Neural cell (in vitro differentiated cells): ENCODE data around the gene SLIT3. TPM values are rescaled to one million over a fixed set of nuclear protein-coding genes. Genes with fewer than 3 reads are reported as not detected.

Source experiments
- H2AFZ ChIP-seq: fragments of 200-600, 300-800 bp; sonication (generic), shearing (Covaris generic); 2 replicates; pipeline ENCODE4 v1.6.0; 2014; ENCODE audit warnings: low read depth, mild to moderate bottlenecking, antibody characterized with exemption, low read length, moderate library complexity
- H3F3A ChIP-seq: fragments of 200-600 bp; shearing (Covaris generic); 2 replicates; pipeline ENCODE4 v1.6.1; 2016; ENCODE audit warnings: mild to moderate bottlenecking, moderate library complexity, mixed read lengths, antibody characterized with exemption, low read length; ENCODE audit not compliant: insufficient read depth, poor library complexity, severe bottlenecking
- H3K27ac ChIP-seq: fragments of 200-600, 300-800 bp; sonication (generic), shearing (Covaris generic); 2 replicates; pipeline ENCODE4 v1.5.1; 2014; ENCODE audit warnings: mild to moderate bottlenecking, low read length, moderate library complexity
- H3K27me3 ChIP-seq: fragments of 300-800, 200-600 bp; sonication (generic), shearing (Covaris generic); 2 replicates; pipeline ENCODE4 v1.6.0; 2014; ENCODE audit warnings: mild to moderate bottlenecking, low read depth, low read length, moderate library complexity; ENCODE audit not compliant: insufficient read depth
- H3K36me3 ChIP-seq: fragments of 300-800, 200-600 bp; sonication (generic), shearing (Covaris generic); 2 replicates; pipeline ENCODE4 v1.5.1; 2014; ENCODE audit warnings: mild to moderate bottlenecking, antibody characterized with exemption, low read length, moderate library complexity; ENCODE audit not compliant: insufficient read depth
- H3K4me2 ChIP-seq: fragments of 300-800, 200-600 bp; sonication (generic), shearing (Covaris generic); 2 replicates; pipeline ENCODE4 v1.6.0; 2014; ENCODE audit warnings: mild to moderate bottlenecking, low read length
- H3K4me3 ChIP-seq: fragments of 300-800, 200-600 bp; sonication (generic), shearing (Covaris generic); 2 replicates; pipeline ENCODE4 v1.5.1; 2014; ENCODE audit warnings: mild to moderate bottlenecking, low read length, moderate library complexity
- H3K79me2 ChIP-seq: fragments of 200-600 bp; shearing (Covaris generic); replicated peaks from 2 replicates; pipeline ENCODE4 v1.6.0; 2014; ENCODE audit warnings: mild to moderate bottlenecking, low read length, moderate library complexity; ENCODE audit not compliant: insufficient read depth
- H3K9ac ChIP-seq: fragments of 300-800, 200-600 bp; sonication (generic), shearing (Covaris generic); 2 replicates; pipeline ENCODE4 v1.6.1; 2016; ENCODE audit warnings: mild to moderate bottlenecking, low read length, mixed read lengths
- H3K9me2 ChIP-seq: fragments of 200-600 bp; shearing (Covaris generic); 2 replicates; pipeline ENCODE4 v1.6.1; 2016; ENCODE audit warnings: mild to moderate bottlenecking, low read length, mixed read lengths; ENCODE audit not compliant: insufficient read depth
- H3K9me3 ChIP-seq: fragments of 200-600, 300-800 bp; sonication (generic), shearing (Covaris generic); 2 replicates; pipeline ENCODE4 v1.6.1; 2016; ENCODE audit warnings: mild to moderate bottlenecking, mixed run types, low read length, moderate library complexity, mixed read lengths
- H4K20me1 ChIP-seq: fragments of 200-600 bp; shearing (Covaris generic); 2 replicates; pipeline ENCODE4 v1.6.1; 2016; ENCODE audit warnings: mild to moderate bottlenecking, mixed run types; ENCODE audit not compliant: insufficient read depth
- EP300 ChIP-seq: fragments of 450-650 bp; conservative IDR thresholded peaks from 2 replicates; pipeline ENCODE4 v1.6.1; 2014; ENCODE audit warnings: antibody characterized with exemption, mild to moderate bottlenecking, moderate library complexity; ENCODE audit not compliant: poor library complexity, severe bottlenecking
- EZH2 ChIP-seq: fragments of 200-600, 300-800 bp; shearing (Covaris generic), sonication (generic); IDR thresholded peaks from 2 replicates; pipeline ENCODE4 v1.6.1; 2014; ENCODE audit warnings: antibody characterized with exemption, low read length, borderline replicate concordance, mild to moderate bottlenecking; ENCODE audit not compliant: insufficient read depth, poor library complexity, severe bottlenecking
- MXI1 ChIP-seq: fragments of 450-650 bp; conservative IDR thresholded peaks from 2 replicates; pipeline ENCODE4 v1.6.1; 2014; ENCODE audit warnings: antibody characterized with exemption, mild to moderate bottlenecking; ENCODE audit not compliant: poor library complexity, severe bottlenecking
- POLR2AphosphoS5 ChIP-seq: IDR thresholded peaks from 2 replicates; pipeline ENCODE4 v1.6.1; 2012
- RAD21 ChIP-seq: fragments of 450-650 bp; conservative IDR thresholded peaks from 2 replicates; pipeline ENCODE4 v1.6.1; 2014; ENCODE audit warnings: antibody characterized with exemption, mild to moderate bottlenecking, moderate library complexity
- SMC3 ChIP-seq: fragments of 450-650 bp; conservative IDR thresholded peaks from 2 replicates; pipeline ENCODE4 v1.6.1; 2014; ENCODE audit warnings: antibody characterized with exemption, mild to moderate bottlenecking, moderate library complexity; ENCODE audit not compliant: poor library complexity
- TAF1 ChIP-seq: IDR thresholded peaks from 2 replicates; pipeline ENCODE4 v1.6.1; 2012; ENCODE audit warnings: low read depth
- polyA plus RNA-seq: library from polyadenylated mRNA; depleted of rRNA; stranded (reverse); fragments of >200 nt; gene quantifications from 2 replicates; pipeline ENCODE4 v1.2.3, GENCODE V29; 2014
- TF ChIP-seq, protein P1 (sequence below): IDR thresholded peaks from 2 replicates; pipeline ENCODE4 v1.6.1; 2012; ENCODE audit warnings: borderline replicate concordance
- TF ChIP-seq, protein P2 (sequence below): fragments of 450-650 bp; IDR thresholded peaks from 2 replicates; pipeline ENCODE4 v1.5.1; 2014; ENCODE audit warnings: antibody characterized with exemption, mild to moderate bottlenecking, moderate library complexity; ENCODE audit not compliant: poor library complexity, severe bottlenecking

The SLIT3 gene
- polyA plus RNA-seq, 1 donor from 2014 or later: 1.2 TPM

DNA sequence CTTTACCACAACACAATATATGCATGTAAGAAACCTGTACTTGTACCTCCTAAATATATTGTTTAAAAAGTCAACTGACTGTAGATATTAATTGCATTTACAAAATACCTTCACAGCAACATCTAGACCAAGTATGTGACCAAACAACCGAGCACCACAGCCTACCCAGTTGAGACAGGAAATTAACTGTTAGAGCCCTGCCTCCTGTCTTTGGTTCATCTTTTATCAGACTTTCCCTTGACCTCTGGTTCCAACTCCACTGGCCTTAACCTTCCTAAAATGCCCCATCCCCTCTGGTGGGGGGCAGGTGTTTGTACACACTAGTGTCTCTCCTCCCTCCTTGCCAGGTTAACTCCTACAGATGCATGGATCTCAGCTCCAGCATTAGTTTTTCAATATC, 566.8 kb downstream of the SLIT3 start:
- H2AFZ ChIP-seq: no peak overlapping the region
- TF ChIP-seq EP300 (no peak), TAF1 (no peak), POLR2AphosphoS5 (no peak), MXI1 (no peak), SMC3 (no peak), RAD21 (no peak), EZH2 (no peak)
- TF ChIP-seq, protein P1, sequence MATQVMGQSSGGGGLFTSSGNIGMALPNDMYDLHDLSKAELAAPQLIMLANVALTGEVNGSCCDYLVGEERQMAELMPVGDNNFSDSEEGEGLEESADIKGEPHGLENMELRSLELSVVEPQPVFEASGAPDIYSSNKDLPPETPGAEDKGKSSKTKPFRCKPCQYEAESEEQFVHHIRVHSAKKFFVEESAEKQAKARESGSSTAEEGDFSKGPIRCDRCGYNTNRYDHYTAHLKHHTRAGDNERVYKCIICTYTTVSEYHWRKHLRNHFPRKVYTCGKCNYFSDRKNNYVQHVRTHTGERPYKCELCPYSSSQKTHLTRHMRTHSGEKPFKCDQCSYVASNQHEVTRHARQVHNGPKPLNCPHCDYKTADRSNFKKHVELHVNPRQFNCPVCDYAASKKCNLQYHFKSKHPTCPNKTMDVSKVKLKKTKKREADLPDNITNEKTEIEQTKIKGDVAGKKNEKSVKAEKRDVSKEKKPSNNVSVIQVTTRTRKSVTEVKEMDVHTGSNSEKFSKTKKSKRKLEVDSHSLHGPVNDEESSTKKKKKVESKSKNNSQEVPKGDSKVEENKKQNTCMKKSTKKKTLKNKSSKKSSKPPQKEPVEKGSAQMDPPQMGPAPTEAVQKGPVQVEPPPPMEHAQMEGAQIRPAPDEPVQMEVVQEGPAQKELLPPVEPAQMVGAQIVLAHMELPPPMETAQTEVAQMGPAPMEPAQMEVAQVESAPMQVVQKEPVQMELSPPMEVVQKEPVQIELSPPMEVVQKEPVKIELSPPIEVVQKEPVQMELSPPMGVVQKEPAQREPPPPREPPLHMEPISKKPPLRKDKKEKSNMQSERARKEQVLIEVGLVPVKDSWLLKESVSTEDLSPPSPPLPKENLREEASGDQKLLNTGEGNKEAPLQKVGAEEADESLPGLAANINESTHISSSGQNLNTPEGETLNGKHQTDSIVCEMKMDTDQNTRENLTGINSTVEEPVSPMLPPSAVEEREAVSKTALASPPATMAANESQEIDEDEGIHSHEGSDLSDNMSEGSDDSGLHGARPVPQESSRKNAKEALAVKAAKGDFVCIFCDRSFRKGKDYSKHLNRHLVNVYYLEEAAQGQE: no peak
- TF ChIP-seq, protein P2, sequence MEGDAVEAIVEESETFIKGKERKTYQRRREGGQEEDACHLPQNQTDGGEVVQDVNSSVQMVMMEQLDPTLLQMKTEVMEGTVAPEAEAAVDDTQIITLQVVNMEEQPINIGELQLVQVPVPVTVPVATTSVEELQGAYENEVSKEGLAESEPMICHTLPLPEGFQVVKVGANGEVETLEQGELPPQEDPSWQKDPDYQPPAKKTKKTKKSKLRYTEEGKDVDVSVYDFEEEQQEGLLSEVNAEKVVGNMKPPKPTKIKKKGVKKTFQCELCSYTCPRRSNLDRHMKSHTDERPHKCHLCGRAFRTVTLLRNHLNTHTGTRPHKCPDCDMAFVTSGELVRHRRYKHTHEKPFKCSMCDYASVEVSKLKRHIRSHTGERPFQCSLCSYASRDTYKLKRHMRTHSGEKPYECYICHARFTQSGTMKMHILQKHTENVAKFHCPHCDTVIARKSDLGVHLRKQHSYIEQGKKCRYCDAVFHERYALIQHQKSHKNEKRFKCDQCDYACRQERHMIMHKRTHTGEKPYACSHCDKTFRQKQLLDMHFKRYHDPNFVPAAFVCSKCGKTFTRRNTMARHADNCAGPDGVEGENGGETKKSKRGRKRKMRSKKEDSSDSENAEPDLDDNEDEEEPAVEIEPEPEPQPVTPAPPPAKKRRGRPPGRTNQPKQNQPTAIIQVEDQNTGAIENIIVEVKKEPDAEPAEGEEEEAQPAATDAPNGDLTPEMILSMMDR: no peak
- no peak overlapping the region for H3K4me2 ChIP-seq
- H4K20me1 ChIP-seq: no peaks in the 10 kb centered on the region
- H3K27ac ChIP-seq: no peak overlapping the region
- no peaks in the 10 kb centered on the region for H3K79me2 ChIP-seq
- no peaks in the 10 kb centered on the region for H3K9me2 ChIP-seq
- H3K9ac ChIP-seq: no peak overlapping the region
- H3K36me3 ChIP-seq: no peaks in the 10 kb centered on the region
- H3F3A ChIP-seq: no peaks in the 10 kb centered on the region
- no peak overlapping the region for H3K4me3 ChIP-seq
- H3K9me3 ChIP-seq: no peaks in the 10 kb centered on the region
- H3K27me3 ChIP-seq: no peaks in the 10 kb centered on the region

DNA sequence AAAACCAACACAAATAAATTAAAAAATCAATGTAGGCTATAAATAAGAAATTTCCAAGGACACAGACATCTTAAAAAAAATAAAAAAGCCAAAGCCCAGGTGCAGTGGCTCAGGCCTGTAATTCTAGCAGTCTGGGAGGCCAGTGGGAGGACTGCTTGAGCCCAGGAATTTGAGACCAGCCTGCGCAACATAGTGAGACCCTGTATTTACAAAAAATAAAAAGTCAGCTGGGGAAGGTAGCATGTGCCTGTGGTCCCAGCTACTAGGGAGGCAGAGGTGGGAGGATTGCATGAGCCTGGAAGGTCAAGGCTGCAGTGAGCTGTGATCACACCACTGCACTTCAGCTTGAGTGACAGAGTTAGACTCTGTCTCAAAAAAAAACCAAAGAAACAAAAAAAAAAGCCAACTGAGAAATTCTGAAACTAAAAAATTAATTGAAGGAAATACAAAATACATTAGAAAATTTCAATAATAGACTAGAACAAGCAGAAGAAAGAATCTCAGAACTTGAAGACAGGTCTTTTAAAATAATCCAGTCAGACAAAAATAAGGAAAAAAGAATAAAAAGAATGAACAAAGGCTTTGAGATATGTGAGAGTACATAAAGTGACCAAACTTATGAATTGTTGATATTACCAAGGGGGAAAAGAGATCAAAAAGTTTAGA, 572.3 kb downstream of the SLIT3 start:
- H3K4me3 ChIP-seq: no peak overlapping the region
- H3K27ac ChIP-seq: no peak overlapping the region
- H3K27me3 ChIP-seq: no peaks in the 10 kb centered on the region
- H3K9ac ChIP-seq: no peak overlapping the region
- H2AFZ ChIP-seq: no peak overlapping the region
- no peak overlapping the region for H3K4me2 ChIP-seq
- no peaks in the 10 kb centered on the region for H3K36me3 ChIP-seq
- H3K9me3 ChIP-seq: no peaks in the 10 kb centered on the region
- H3K79me2 ChIP-seq: no peaks in the 10 kb centered on the region
- no peaks in the 10 kb centered on the region for H4K20me1 ChIP-seq
- no peak for TF ChIP-seq MXI1
- TF ChIP-seq EZH2: no peak
- no peak for TF ChIP-seq RAD21
- no peak for TF ChIP-seq POLR2AphosphoS5
- TF ChIP-seq, protein P1: no peak
- TF ChIP-seq TAF1: no peak
- no peaks in the 10 kb centered on the region for H3K9me2 ChIP-seq
- no peaks in the 10 kb centered on the region for H3F3A ChIP-seq
